IPS-NIHi7 (cell line): Measurements from ENCODE around the gene TNFSF4.
A peak's percentile ranks its signal among the peaks of the same experiment; 100 is the strongest.
"Not testable (repeated sequence)": the region's sequence is repeated elsewhere in the genome, so short reads cannot be mapped to it uniquely, and the experiment has no call there.

Experiments used
- DNase-seq: peaks from one replicate; pipeline ENCODE4 v3.0.0; 2012; ENCODE audit warnings: mixed read lengths; ENCODE audit errors: extremely low spot score

The TNFSF4 gene, protein sequence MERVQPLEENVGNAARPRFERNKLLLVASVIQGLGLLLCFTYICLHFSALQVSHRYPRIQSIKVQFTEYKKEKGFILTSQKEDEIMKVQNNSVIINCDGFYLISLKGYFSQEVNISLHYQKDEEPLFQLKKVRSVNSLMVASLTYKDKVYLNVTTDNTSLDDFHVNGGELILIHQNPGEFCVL

DNA sequence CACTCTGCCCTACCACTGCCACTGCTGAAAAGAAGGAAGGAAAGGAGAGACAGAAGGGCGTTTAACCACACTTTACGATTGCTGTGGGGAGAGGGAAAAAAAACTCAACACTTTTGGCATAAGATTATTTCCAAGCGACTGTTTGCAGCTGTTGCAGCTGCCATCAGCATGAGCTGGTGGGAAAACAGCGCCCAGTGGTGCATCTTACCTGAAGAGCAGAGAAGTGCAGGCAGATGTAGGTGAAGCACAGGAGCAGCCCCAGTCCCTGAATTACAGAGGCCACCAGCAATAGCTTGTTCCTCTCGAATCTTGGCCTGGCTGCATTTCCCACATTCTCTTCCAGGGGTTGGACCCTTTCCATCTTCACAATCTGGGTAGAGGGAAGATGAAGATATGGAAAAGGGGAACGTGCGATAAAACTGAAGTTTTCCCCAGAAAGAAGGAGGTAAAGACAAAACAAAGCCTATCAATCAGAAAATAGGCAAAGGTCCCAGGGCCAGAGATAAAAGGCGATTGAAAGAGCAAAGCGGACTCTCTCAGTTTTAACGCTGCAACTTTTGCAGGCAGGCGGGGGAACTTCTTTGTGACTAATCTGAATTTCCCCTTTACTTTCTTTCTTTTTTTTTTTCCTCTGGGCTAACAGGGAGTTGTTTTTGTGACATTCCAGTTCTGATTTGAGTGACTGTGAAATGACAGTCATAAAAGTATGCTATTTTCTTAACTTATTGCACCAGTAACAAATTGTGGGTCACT lies at the start of gene TNFSF4:
TSS of gene TNFSF4 (minus strand) at position 516 of the 753 bp plus-strand sequence. CDS start at position 361, 155 bp downstream.
- no peak for DNase-seq

DNA sequence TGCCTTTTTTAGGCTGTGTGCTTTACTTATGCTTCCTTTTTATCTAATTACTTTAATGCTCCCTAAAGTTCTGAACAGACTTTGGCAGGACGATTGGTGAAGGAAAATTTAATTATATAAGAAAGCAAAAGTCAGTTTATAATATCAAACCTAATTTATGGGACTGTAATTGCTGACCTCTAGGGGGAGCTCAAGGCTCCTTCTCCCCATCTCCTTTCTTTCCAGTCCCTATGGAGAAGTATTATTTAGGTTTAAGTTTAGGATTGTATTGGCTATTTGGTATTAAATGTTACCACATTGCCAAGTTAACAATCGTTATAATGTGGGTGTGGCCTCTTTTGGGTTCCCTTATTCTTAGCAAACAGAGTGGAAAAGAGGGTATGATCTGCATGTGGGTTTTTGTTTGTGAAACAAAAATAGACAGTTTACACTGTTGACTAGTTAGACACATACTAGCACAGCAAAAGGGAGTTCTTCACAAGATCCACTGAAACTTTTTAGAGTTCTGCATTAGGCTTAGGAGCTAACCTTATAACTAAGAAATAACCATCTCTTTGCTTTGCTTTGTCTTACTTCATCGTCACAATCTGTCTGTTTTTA lies 48.2 kb upstream of the TNFSF4 start:
- DNase-seq: peak; percentile 52

DNA sequence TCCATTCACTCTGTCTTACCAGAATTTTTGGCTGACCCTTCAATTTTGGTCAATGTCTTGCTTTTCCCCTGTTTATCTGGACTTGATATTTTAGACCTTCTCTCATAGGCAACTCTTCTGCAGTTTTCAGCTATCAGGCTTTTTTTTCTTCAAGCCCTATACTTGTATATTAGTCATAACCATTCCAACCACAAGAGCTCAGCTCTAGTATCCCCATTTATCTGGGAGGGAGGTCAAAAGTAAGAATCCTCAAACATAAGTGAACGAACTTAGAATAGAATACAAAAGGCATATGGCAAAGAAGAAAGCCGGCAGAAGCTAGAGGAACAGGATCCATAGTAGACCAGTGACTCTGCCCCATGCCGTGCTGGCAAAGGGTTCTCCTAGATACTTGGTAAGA lies 45.9 kb upstream of the TNFSF4 start:
- DNase-seq: no peak

DNA sequence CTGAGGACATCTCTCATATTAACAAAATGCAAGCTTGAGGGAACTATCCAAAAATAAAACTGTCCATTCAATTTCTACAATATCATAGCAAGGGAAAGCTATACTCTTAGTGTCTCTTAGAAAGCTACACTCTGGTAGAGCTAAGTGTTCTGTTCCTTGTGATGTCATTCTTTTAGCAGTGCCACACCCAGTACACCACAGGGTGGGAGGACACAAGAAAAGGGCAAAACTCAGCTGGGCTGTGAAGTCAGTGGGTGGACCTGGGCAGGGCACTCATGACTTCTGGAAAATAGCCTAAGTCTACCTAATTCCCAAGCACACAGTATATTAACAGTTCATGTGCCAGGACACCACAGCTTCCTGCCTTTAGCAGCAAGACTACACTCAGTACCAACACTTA lies 42.2 kb upstream of the TNFSF4 start:
- DNase-seq: no peak

DNA sequence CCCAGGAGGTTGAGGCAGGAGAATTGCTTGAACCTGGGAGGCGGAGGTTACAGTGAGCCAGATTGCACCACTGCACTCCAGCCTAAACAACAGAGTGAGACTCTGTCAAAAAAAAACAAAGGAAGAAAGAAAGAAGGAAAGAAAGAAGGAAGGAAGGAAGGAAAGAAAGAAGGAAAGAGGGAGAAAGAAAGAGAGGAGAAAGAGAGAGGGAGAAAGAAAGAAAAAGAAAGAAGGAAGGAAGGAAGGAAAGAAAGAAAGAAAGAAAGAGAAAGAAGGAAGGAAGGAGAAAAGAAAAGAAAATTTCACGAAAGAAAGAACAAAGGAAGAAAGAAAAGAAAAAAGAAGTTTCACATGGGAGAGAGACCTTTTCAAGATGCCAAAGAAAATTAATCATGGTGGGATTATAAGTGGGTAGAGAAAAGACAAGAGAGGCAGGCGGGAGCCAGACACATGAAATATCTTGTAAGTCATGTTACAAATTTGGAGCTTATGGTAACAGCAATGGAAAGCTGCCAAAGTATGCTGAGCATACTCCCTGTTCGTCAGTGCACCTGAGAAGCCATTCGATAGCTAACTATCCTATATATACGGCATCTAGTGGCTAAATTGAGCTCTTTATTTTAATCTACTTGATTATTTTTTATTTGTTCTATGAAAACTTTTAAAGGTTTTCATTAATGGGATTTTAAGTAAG lies 41.3 kb upstream of the TNFSF4 start:
- DNase-seq: no peak

DNA sequence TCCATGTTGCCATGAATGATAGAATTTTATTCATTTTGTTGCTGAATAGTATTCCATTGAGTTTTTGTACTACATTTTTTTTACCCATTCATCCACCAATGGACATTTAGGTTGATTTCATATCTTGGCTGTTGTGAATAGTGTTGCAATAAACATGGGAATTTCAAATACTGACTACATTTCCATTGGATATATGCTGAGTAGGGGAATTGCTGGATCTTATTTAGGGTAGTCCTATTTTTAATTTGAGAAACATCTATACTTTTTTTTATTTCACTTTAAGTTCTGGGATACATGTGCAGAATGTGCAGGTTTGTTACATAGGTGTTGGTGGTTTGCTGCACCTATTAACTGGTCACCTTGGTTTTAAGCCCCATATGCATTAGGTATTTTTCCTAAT lies 38.8 kb upstream of the TNFSF4 start:
- DNase-seq: no peak

DNA sequence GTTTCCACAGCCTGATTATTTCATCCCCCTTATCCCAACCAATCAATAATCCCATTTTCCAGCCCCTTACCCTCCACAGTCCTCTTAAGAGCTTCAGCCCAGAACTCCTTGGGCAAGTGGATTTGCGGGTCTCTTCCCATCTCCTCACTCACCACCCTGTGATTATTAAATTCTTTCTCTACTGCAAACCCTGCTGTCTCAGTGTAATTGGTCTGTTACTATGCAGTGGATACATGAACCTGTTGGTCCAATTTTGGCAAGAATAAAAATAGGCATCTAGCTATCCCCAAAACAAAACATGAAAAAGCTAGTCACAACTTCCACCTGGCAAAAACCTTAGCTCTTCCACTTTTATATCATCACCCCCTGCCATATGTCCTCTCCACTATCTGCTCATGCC lies 36.2 kb upstream of the TNFSF4 start:
- no peak for DNase-seq

DNA sequence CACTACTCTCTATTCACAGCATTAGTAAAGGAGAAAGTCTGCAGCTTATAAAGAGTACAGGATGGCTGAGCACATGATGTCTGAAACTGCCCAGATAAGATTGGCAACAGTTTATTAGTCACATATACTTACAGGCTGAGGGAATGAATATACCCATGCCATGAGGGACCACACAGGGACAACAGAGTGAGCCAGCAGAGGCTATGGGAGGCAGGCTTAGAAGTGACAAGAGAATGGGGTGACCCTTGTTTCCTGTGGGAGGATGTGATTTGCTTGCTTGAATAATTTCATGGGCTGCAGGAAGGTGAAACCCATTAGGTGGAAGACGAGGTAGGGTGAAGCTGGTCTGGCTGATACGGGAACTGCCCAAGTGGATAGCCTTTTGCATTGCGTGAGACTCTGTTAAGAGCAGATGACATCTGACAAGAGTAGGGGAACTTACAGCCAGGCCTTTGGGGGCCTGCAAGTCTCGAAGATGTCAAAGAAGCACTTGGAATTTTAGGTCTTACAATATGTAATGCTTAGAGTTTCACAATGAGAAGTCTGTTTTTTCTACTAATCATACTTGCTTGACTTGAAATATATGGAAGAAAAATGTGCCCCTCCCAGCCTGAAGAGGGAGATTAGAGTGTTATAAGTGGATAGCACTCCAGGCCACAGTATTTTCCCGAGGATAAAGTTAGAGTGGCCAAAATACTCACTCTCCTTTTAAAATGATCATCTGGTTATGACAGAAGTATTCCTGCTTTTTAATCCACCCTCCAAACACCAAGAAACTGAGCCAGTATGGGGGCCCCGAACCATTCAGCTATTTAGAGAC lies 34.6 kb upstream of the TNFSF4 start:
- DNase-seq: no peak

DNA sequence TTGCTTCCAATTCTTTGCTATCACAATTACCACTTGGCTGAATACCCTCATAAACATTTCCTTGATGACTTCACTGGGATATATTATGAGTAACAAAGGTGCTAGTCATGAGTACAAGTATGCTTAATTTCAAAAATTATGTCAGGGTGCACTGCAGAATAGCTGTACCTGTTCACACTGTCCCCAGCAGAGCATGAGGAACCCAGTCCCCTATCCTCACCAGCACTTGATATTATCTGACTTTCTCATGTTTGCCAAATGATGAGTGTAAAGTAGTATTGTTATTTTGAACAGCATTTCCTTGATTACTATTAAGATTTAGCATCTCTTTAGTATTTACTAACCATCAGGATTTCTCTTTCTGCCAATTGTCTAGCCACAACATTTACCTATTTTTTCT lies 33.5 kb upstream of the TNFSF4 start:
- no peak for DNase-seq

DNA sequence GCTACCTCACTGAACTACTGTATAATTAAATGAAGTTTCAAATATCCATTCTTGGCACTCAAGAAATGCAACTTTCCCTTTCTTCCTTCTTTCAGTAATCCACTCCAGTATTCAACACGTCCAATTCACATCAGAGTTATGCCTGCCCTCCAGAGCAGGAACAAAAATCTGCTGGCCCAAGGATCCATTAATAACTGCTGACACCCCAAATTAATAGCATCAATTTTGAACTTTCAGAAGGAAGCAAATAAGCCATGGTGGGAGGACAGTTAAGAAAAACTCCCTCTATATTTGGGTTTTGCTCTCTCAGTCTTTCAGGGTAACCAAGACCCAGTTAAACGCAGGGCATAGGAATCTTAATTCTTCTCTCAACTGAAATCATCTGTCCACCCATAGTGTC lies 31.9 kb upstream of the TNFSF4 start:
- no peak for DNase-seq

DNA sequence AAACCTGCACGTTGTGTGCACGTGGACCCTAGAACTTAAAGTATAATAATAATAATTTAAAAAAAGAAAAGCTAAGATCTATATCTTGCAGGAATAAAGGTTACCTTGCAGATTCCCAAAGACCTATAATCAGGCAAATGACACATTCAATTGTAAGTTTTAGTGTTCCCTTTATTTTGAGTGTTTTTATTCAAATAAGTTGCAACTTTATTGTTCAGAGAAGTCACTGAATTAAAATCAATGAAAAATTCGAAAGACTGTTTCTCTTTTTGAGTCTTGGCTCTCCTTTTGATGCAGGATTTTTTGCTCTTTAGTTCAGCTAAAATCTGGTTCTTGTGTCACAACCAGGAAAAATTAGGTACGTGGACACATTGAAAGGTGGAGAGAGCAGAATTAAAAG lies 27.8 kb upstream of the TNFSF4 start:
- no peak for DNase-seq

DNA sequence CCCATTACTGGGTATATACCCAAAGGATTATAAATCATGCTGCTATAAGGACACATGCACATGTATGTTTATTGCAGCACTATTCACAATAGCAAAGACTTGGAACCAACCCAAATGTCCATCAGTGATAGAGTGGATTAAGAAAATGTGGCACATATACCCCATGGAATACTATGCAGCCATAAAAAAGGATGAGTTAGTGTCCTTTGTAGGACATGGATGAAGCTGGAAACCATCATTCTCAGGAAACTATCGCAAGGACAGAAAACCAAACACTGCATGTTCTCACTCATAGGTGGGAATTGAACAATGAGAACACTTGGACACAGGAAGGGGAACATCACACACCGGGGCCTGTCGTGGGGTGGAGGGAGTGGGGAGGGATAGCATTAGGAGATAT lies 27.3 kb upstream of the TNFSF4 start:
- not testable (repeated sequence) for DNase-seq

DNA sequence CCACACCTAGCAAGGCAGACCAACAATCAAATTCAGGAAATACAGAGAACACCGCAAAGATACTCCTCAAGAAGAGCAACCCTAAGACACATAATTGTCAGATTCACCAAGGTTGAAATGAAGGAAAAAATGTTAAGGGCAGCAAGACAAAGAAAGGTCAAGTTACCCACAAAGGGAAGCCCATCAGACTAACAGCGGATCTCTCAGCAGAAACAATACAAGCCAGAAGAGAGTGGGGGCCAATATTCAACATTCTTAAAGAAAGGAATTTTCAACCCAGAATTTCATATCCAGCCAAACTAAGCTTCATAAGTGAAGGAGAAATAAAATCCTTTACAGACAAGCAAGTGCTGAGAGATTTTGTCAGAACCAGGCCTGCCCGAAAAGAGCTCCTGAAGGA lies 21.9 kb upstream of the TNFSF4 start:
- not testable (repeated sequence) for DNase-seq

DNA sequence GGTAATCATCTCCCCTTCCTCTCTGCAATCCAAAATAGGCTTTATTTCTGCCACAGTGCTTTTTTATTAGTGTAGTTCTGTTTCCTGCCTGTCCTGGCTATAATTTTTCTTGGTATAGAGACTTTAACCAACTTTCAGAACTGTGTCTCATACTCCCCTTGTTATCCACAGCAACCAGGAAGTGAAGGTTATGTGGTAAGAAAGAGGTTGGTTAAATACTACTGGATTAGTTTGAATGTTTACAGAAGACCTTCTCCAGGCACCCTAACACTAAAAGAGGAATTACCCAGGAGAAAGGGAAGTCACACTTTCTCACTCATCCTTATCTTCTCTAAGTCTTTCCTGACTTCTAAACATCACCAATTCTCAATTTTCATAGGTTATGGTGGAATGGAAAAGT lies 17.8 kb upstream of the TNFSF4 start:
- no peak for DNase-seq

DNA sequence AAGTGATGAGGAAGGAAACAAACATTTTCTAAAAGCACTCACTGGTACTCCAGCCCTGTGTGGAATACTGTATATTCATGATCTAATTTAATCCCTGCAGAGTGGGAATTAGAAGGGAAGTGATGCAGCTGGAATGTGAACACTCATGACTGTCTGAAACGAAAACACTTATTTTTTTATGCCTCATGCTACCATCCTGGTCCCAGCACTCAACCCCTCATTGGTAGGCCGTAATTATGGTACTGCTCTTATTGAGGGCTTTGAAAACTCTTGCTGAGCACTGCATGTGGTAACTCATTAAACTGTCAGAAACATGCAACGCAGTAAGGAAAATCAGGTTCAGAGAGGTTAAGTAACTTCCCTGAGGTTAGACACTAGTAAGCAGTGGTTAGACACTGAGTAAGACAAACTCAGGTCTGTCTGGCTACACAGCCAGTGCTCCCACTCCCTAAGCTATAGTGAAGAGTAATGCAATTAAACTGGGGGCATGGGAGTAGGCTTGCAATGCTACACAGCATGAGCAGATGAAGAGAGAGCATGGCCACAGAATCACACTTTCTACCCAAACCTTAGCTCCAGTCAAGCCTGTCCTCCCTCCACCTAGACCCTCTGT lies 17.3 kb upstream of the TNFSF4 start:
- DNase-seq: no peak

DNA sequence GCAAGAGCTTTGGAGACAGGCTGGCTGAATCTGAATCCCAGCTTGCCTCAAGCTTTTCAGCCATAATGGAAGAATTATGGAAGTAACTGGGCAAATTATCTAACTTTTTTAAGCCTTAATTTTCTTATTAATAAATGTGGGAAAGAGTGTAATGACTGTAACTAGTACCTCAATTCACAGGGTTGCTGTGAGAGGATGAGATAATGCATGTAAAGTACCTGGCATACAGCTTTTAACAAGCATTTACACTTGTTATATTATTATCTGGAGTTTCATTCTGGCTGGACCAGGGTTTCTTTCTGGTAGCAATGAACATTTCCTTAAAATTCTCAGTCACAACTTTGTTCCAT lies 15.9 kb upstream of the TNFSF4 start:
- no peak for DNase-seq

DNA sequence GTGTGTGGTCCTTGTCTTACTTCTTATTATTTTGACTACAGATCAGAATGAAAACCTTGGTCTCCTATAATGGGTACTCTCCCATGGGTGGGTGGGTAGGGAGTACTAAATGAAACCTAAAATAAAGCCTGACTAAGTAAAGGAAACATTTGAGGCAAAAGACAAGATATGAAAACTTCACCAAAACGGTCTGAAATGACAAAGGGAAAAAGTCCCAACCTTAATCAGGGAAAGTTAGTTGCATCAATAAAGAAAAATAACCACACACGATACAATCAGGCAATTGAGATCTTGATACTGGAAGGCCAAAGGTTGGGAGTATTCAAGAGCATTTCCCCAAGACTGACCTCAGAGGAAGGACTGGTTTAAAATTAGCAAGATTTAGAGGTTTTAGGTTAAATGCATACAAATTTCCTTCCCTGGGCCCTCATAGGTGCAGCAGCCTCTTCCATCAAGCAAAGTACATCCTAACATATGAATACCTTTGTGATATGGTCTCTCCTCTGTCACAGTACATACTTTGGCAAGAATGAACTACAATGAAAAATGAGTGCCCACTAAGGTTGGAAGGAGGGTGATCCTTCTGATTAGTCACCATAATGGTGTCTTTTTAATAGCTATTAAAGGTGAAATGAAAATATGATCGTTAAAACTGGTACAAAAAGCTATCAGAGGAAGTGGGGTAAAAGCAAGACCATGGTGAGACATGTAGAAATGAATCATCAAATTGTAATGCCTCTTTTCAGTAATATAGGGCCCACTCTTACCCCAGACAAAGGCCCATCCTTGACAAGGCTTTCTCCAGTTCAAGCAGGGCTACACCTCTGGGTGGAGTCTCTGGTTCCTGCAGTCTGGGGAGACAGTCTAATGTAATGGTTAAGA lies 15.3 kb upstream of the TNFSF4 start:
- DNase-seq: no peak

DNA sequence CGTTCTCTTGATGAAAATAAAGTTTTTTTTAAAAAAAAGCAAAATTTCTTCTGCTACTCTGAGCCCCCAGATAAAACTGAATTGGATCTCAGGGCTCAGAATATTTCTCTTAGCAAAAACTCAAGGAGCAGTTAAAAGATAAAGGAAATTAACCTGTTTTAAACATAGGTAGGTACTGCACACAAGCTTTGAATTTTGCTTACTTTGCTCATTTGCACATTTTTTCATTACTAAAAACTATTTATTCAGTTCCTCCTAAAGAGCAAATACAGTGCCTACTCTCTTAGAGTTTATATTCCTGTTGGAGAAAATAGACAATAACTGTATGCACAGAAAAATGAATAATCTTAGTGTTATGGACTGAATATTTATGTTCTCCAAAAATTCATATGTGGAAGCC lies 13.0 kb upstream of the TNFSF4 start:
- DNase-seq: no peak

DNA sequence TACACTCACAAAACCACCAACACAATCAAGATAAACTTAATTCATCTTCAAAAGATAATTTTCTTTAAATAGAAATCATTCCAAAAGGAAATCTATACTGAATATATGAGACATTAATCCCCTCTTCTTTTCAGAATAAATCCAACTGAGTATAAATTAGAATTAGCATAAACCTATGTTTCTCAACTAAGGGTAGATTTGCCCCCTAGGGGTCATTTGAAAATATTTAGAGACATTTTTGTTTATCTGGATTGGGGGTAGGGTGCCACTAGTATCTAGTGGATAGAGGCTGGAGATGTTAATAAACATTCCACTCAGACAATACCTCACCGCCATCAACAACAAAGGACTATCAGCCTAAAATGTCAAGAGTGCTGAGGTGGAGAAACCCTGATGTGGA lies 6.5 kb upstream of the TNFSF4 start:
- no peak for DNase-seq

DNA sequence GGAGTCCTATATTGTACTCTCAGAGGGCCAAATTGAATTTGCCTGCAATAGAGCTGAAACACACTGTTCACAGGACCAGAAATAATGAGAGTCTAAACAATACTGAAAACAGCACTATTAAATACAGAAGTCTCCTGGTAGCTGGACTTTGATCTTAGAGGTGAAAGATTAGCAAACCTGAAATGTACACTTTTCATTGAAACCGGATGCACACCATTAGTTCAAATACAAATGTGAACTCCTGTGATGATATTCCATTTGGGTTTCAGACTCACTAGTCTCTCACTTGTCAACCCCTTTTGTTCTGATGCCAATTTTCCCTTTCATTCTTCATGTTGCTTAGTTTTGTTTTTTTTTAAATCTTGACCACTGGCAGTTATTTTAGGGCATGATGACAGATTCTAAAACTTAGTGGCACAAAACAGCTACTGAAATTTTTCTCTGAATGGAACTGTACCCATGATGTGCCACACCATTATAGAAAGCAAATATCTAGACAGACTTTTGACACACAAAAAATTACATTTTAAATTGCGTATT lies 5.9 kb upstream of the TNFSF4 start:
- no peak for DNase-seq
